D721Med (cell line): ENCODE measurements around the gene HPS1.

Source experiments
- DNase-seq: peaks from one replicate; pipeline ENCODE4 v3.0.0; 2011; ENCODE audit warnings: low spot score; ENCODE audit not compliant: insufficient read length
- FAIRE-seq: peaks from 2 replicates; lab custom pipeline; 2011; peaks lifted over from hg19 to GRCh38; lab: Jason Lieb, UNC
- CTCF ChIP-seq: IDR thresholded peaks from 2 replicates; pipeline ENCODE4 v1.5.1; 2012; ENCODE audit warnings: mild to moderate bottlenecking, control low read depth; ENCODE audit not compliant: insufficient read depth; ENCODE audit errors: missing control alignments

HPS1 gene

GRCh38 chr10:98370831-98371820 lies 75.6 kb downstream of the HPS1 start:
- DNase-seq (no peak), FAIRE-seq (no peak)
- TF ChIP-seq CTCF, result no peak

- TF ChIP-seq CTCF, result no peak
- DNase-seq (no peak), FAIRE-seq (no peak)
Measured at GRCh38 chr10:98369801-98370200, 76.9 kb downstream of the HPS1 start.

DNA sequence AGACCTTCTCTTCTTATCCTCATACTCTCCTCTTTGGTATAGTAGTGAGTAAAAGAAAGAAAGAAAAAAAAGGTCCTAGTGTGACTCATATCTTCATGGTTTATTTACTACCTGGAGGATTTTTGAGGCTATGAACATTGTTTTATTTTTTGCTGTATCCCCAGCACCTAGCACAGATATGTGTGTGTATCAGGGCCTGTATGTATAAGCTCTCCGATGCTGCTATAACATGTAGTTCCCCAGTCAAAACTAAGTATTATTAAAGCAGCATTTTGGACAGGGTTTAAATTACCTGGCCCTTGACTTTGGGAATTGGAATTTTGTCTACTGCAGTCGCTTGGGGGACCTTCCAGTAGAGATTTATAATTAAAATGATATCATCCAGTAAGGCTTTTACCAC lies 78.1 kb downstream of the HPS1 start:
- FAIRE-seq (no peak), DNase-seq (no peak)
- TF ChIP-seq CTCF, result no peak

GRCh38 chr10:98367604-98368451 lies 78.9 kb downstream of the HPS1 start:
- FAIRE-seq, result no peak
- no peak for TF ChIP-seq CTCF
- DNase-seq, result no peak
